ENCODE data around the gene NCKAP5. TPM values are rescaled to one million over a fixed set of nuclear protein-coding genes. Genes with fewer than 3 reads are reported as not detected.

Gene NCKAP5
- total and polyA plus RNA-seq, 7 experiments from 2014 or later: 0.12 TPM; not detected in 6

- Mint-ChIP-seq H3K9me3 (peaks cover 0 to 5% (median 0%) of the 10 kb centered on the region in 11 donors), H3K27ac (no peak overlapping the region), H3K36me3 (no peaks in the 10 kb centered on the region), H3K27me3 (no peaks in the 10 kb centered on the region), H3K4me3 (no peak overlapping the region), H3K4me1 (peaks cover 0 to 13% (median 0%) of the 10 kb centered on the region in 7 donors)
- intact Hi-C loops (cut with micrococcal nuclease): no loop called here
- H3K27ac ChIP-seq (ENCODE audit: low read depth, low read length): no peak overlapping the region
- POLR2A ChIA-PET: no interaction called here
- DNase-seq (no peak), ATAC-seq (no peak)
- H3K4me3 ChIP-seq (ENCODE audit: low read length): no peak overlapping the region
- H3K9me3 ChIP-seq (ENCODE audit: control insufficient read depth in 2 of 3, low read length in 3 of 3): no peaks in the 10 kb centered on the region
- no peaks in the 10 kb centered on the region for H3K4me1 ChIP-seq (ENCODE audit: control insufficient read depth in 2 of 2, insufficient read depth in 2 of 2, low read length in 2 of 2)
- CTCF ChIA-PET: no interaction called here
- no peaks in the 10 kb centered on the region for H3K27me3 ChIP-seq (ENCODE audit: control insufficient read depth in 2 of 2, insufficient read depth in 2 of 2, low read length in 2 of 2)
- no peaks in the 10 kb centered on the region for H3K36me3 ChIP-seq (ENCODE audit: control insufficient read depth in 2 of 3, insufficient read depth in 3 of 3, low read length in 3 of 3)
Measured at GRCh38 chr2:133362061-133362476, 206.2 kb downstream of the NCKAP5 start.

DNA sequence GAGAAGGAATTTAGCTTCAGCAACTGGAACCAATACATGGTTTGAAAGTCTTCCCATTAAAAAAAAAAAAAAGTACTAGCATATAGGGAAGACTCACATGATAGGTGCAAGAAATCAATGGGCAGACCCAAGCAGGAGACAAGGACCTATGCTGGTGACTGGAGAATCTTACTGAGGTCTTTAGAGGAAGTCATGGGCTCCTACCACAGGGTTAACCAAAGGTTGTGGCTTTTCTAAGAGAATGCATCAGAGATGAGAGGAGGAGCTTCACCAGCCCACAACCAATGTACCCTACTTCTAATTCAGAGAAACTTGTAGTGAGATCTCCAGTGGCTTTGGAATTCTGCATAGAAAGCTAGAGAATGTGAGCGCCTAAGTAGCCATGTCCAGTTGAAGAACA, 207.4 kb downstream of the NCKAP5 start:
- Mint-ChIP-seq H3K4me1 (peaks cover 0 to 13% (median 0%) of the 10 kb centered on the region in 7 donors), H3K4me3 (peak overlapping the region in 1 of 10 donors; percentile 10), H3K27me3 (no peaks in the 10 kb centered on the region), H3K9me3 (peaks cover 0 to 5% (median 0%) of the 10 kb centered on the region in 11 donors), H3K36me3 (no peaks in the 10 kb centered on the region), H3K27ac (no peak overlapping the region)
- Histone ChIP-seq H3K4me3 (ENCODE audit: low read length) (no peak overlapping the region), H3K27ac (ENCODE audit: low read depth, low read length) (no peak overlapping the region), H3K9me3 (ENCODE audit: control insufficient read depth in 2 of 3, low read length in 3 of 3) (no peaks in the 10 kb centered on the region), H3K36me3 (ENCODE audit: control insufficient read depth in 2 of 3, insufficient read depth in 3 of 3, low read length in 3 of 3) (no peaks in the 10 kb centered on the region), H3K27me3 (ENCODE audit: control insufficient read depth in 2 of 2, insufficient read depth in 2 of 2, low read length in 2 of 2) (no peaks in the 10 kb centered on the region), H3K4me1 (ENCODE audit: control insufficient read depth in 2 of 2, insufficient read depth in 2 of 2, low read length in 2 of 2) (no peaks in the 10 kb centered on the region)
- CTCF ChIA-PET: no interaction called here
- no peak for DNase-seq
- no peak for ATAC-seq
- intact Hi-C loops (cut with micrococcal nuclease): no loop called here
- POLR2A ChIA-PET: no interaction called here

DNA sequence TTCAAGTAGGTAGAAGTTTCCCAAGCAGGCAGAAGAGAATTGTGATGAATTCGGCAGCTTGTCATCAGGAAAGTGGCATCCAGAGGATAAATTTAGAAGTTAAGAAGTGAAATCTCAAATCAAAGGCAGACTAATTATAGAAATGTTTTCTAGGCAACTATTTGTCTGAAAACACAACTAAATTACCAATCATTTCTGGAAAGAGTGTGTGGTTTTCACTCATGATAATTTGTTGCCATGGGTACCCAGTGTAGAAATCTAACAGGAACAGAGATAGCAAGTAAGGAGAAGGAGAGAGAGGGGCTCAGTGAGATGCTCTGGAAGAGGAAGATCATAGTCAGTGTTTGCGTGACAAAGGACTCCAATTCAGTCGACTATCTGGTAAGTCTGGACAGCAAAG, 208.1 kb downstream of the NCKAP5 start:
- Histone ChIP-seq H3K27ac (ENCODE audit: low read depth, low read length) (no peak overlapping the region), H3K27me3 (ENCODE audit: control insufficient read depth in 2 of 2, insufficient read depth in 2 of 2, low read length in 2 of 2) (no peaks in the 10 kb centered on the region), H3K36me3 (ENCODE audit: control insufficient read depth in 2 of 3, insufficient read depth in 3 of 3, low read length in 3 of 3) (no peaks in the 10 kb centered on the region), H3K9me3 (ENCODE audit: control insufficient read depth in 2 of 3, low read length in 3 of 3) (no peaks in the 10 kb centered on the region), H3K4me1 (ENCODE audit: control insufficient read depth in 2 of 2, insufficient read depth in 2 of 2, low read length in 2 of 2) (no peaks in the 10 kb centered on the region), H3K4me3 (ENCODE audit: low read length) (no peak overlapping the region)
- DNase-seq (no peak), ATAC-seq (no peak)
- H3K9me3 Mint-ChIP-seq: peaks cover 0 to 6% (median 0%) of the 10 kb centered on the region in 11 donors
- CTCF ChIA-PET: no interaction called here
- no peaks in the 10 kb centered on the region for H3K36me3 Mint-ChIP-seq
- intact Hi-C loops (cut with micrococcal nuclease): no loop called here
- H3K4me1 Mint-ChIP-seq: peaks cover 0 to 15% (median 0%) of the 10 kb centered on the region in 7 donors
- POLR2A ChIA-PET: no interaction called here
- H3K27ac Mint-ChIP-seq: no peak overlapping the region
- H3K27me3 Mint-ChIP-seq: no peaks in the 10 kb centered on the region
- peak overlapping the region in 1 of 10 donors; percentile 12 for H3K4me3 Mint-ChIP-seq

DNA sequence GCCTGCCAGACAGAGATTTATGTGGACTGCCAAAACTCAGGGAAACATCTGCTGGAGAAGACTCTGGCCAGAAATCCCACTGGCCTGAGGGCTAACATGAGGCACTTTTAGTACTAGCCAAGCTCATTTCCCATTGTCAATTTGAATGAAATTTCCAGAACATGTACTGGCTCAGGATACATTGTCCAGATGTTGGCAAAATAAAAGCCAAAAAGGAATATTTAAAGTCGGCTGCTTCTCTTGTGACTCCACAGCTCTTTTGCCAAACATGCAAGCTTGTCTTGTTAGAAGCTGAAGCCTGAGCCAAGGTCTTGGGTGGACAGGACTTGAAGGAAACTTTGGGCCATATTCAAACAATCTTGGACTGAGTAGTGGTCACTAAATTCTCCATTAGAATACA, 215.5 kb downstream of the NCKAP5 start:
- Histone ChIP-seq H3K4me3 (ENCODE audit: low read length) (no peak overlapping the region), H3K36me3 (ENCODE audit: control insufficient read depth in 2 of 3, insufficient read depth in 3 of 3, low read length in 3 of 3) (no peaks in the 10 kb centered on the region), H3K27me3 (ENCODE audit: control insufficient read depth in 2 of 2, insufficient read depth in 2 of 2, low read length in 2 of 2) (no peaks in the 10 kb centered on the region), H3K4me1 (ENCODE audit: control insufficient read depth in 2 of 2, insufficient read depth in 2 of 2, low read length in 2 of 2) (no peaks in the 10 kb centered on the region), H3K27ac (ENCODE audit: low read depth, low read length) (no peak overlapping the region), H3K9me3 (ENCODE audit: control insufficient read depth in 2 of 3, low read length in 3 of 3) (no peaks in the 10 kb centered on the region)
- POLR2A ChIA-PET: no interaction called here
- Mint-ChIP-seq H3K27ac (no peak overlapping the region), H3K27me3 (no peaks in the 10 kb centered on the region), H3K4me3 (no peak overlapping the region), H3K36me3 (no peaks in the 10 kb centered on the region), H3K9me3 (peaks cover 0 to 16% (median 0%) of the 10 kb centered on the region in 11 donors), H3K4me1 (peaks cover 0 to 2% (median 0%) of the 10 kb centered on the region in 7 donors)
- intact Hi-C loops (cut with micrococcal nuclease): no loop called here
- ATAC-seq (no peak), DNase-seq (no peak)
- CTCF ChIA-PET: no interaction called here

DNA sequence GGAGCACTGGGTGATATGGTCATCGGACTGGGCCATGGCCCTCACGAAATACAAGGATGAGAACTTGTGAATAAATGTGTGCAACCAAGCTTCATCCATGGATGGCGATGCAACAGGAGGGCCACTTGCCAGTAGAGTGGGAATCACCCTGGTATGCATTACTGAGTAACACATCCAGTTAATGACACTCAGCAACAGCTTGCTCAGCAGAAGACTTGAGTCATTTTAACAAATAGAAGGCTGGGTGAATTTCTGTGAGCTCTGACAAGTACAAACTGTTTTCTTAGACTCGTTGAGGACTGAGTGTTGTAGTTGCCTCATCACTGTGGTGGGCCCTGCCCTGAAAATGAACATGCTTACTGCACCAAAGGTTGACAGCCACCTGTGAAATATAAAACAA, 221.6 kb downstream of the NCKAP5 start:
- no peaks in the 10 kb centered on the region for H3K9me3 ChIP-seq (ENCODE audit: control insufficient read depth in 2 of 3, low read length in 3 of 3)
- H3K27me3 Mint-ChIP-seq: peaks cover 0 to 4% (median 0%) of the 10 kb centered on the region in 5 donors
- H3K36me3 ChIP-seq (ENCODE audit: control insufficient read depth in 2 of 3, insufficient read depth in 3 of 3, low read length in 3 of 3): no peaks in the 10 kb centered on the region
- ChIA-PET POLR2A (no interaction called here), CTCF (no interaction called here)
- peaks cover 0 to 18% (median 2%) of the 10 kb centered on the region in 11 donors for H3K9me3 Mint-ChIP-seq
- no peak overlapping the region for H3K4me3 ChIP-seq (ENCODE audit: low read length)
- intact Hi-C loops (cut with micrococcal nuclease): no loop called here
- no peak for DNase-seq
- H3K27ac ChIP-seq (ENCODE audit: low read depth, low read length): no peak overlapping the region
- H3K4me3 Mint-ChIP-seq: no peak overlapping the region
- no peak for ATAC-seq
- no peak overlapping the region for H3K27ac Mint-ChIP-seq
- H3K4me1 Mint-ChIP-seq: no peaks in the 10 kb centered on the region
- no peaks in the 10 kb centered on the region for H3K27me3 ChIP-seq (ENCODE audit: control insufficient read depth in 2 of 2, insufficient read depth in 2 of 2, low read length in 2 of 2)
- H3K36me3 Mint-ChIP-seq: no peaks in the 10 kb centered on the region
- H3K4me1 ChIP-seq (ENCODE audit: control insufficient read depth in 2 of 2, insufficient read depth in 2 of 2, low read length in 2 of 2): no peaks in the 10 kb centered on the region

- no peak overlapping the region for H3K4me3 ChIP-seq (ENCODE audit: low read length)
- ATAC-seq (no peak), DNase-seq (no peak)
- intact Hi-C loops (cut with micrococcal nuclease): no loop called here
- H3K4me3 Mint-ChIP-seq: no peak overlapping the region
- ChIA-PET CTCF (no interaction called here), POLR2A (no interaction called here)
- H3K27ac Mint-ChIP-seq: no peak overlapping the region
- H3K4me1 ChIP-seq (ENCODE audit: control insufficient read depth in 2 of 2, insufficient read depth in 2 of 2, low read length in 2 of 2): no peaks in the 10 kb centered on the region
- peaks cover 0 to 4% (median 0%) of the 10 kb centered on the region in 5 donors for H3K27me3 Mint-ChIP-seq
- no peak overlapping the region for H3K27ac ChIP-seq (ENCODE audit: low read depth, low read length)
- no peaks in the 10 kb centered on the region for H3K27me3 ChIP-seq (ENCODE audit: control insufficient read depth in 2 of 2, insufficient read depth in 2 of 2, low read length in 2 of 2)
- H3K9me3 ChIP-seq (ENCODE audit: control insufficient read depth in 2 of 3, low read length in 3 of 3): no peaks in the 10 kb centered on the region
- no peaks in the 10 kb centered on the region for H3K4me1 Mint-ChIP-seq
- no peaks in the 10 kb centered on the region for H3K36me3 ChIP-seq (ENCODE audit: control insufficient read depth in 2 of 3, insufficient read depth in 3 of 3, low read length in 3 of 3)
- H3K9me3 Mint-ChIP-seq: peaks cover 0 to 17% (median 2%) of the 10 kb centered on the region in 11 donors
- H3K36me3 Mint-ChIP-seq: no peaks in the 10 kb centered on the region
Measured at GRCh38 chr2:133345638-133346037, 222.6 kb downstream of the NCKAP5 start.

DNA sequence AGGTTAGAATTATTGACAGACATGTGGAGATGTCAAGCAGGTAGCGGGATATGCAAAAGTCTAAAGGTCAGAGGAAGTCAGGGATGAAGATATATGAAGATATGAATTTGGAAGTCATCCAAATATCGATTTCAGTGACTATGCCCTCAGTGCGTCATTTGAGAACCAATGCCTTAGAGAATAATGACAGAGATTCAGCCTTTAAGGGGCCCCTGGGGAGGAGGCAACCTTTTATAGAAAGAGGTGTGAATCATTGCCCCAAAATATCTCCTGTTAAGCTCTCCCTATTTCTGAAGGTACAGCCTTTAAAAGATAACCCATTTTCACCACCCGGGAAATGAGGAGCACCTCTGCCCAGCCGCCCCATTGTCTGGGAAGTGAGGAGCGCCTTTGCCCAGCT, 223.4 kb downstream of the NCKAP5 start:
- Histone ChIP-seq H3K27me3 (ENCODE audit: control insufficient read depth in 2 of 2, insufficient read depth in 2 of 2, low read length in 2 of 2) (no peaks in the 10 kb centered on the region), H3K36me3 (ENCODE audit: control insufficient read depth in 2 of 3, insufficient read depth in 3 of 3, low read length in 3 of 3) (no peaks in the 10 kb centered on the region), H3K9me3 (ENCODE audit: control insufficient read depth in 2 of 3, low read length in 3 of 3) (no peaks in the 10 kb centered on the region), H3K27ac (ENCODE audit: low read depth, low read length) (no peak overlapping the region), H3K4me3 (ENCODE audit: low read length) (no peak overlapping the region), H3K4me1 (ENCODE audit: control insufficient read depth in 2 of 2, insufficient read depth in 2 of 2, low read length in 2 of 2) (no peaks in the 10 kb centered on the region)
- POLR2A ChIA-PET: no interaction called here
- Mint-ChIP-seq H3K4me3 (no peak overlapping the region), H3K36me3 (no peaks in the 10 kb centered on the region), H3K4me1 (no peaks in the 10 kb centered on the region), H3K27me3 (peaks cover 0 to 4% (median 0%) of the 10 kb centered on the region in 5 donors), H3K9me3 (peaks cover 0 to 17% (median 2%) of the 10 kb centered on the region in 11 donors), H3K27ac (no peak overlapping the region)
- DNase-seq (no peak), ATAC-seq (no peak)
- CTCF ChIA-PET: no interaction called here
- intact Hi-C loops (cut with micrococcal nuclease): no loop called here

Measured in naive thymus-derived CD4-positive, alpha-beta T cell (primary cell).